IMR-90 (cell line): ENCODE results near the gene TSR3.

Experiments
- BHLHE40 ChIP-seq: fragments of 150-350 bp; IDR thresholded peaks from 2 replicates; pipeline ENCODE4 v1.6.1; 2016; ENCODE audit warnings: mild to moderate bottlenecking, low read depth, low read length
- CEBPB ChIP-seq: IDR thresholded peaks from 2 replicates; pipeline ENCODE4 v1.6.1; 2012; ENCODE audit warnings: low read depth, low read length, improper control_type of control experiment
- MAFK ChIP-seq: IDR thresholded peaks from 2 replicates; pipeline ENCODE4 v1.6.1; 2012; ENCODE audit warnings: low read depth, low read length, improper control_type of control experiment
- MXI1 ChIP-seq: IDR thresholded peaks from 2 replicates; pipeline ENCODE4 v1.6.1; 2012; ENCODE audit warnings: low read depth, mild to moderate bottlenecking, low read length, moderate library complexity, borderline replicate concordance
- POLR2A ChIP-seq: IDR thresholded peaks from 2 replicates; pipeline ENCODE4 v1.6.1; 2012; ENCODE audit warnings: mild to moderate bottlenecking, low read depth, low read length
- RAD21 ChIP-seq: IDR thresholded peaks from 2 replicates; pipeline ENCODE4 v1.6.1; 2012; ENCODE audit warnings: low read length, improper control_type of control experiment
- RCOR1 ChIP-seq: IDR thresholded peaks from 2 replicates; pipeline ENCODE4 v1.6.1; 2012; ENCODE audit warnings: mild to moderate bottlenecking, low read length, improper control_type of control experiment; ENCODE audit not compliant: insufficient replicate concordance
- RFX5 ChIP-seq: IDR thresholded peaks from 2 replicates; pipeline ENCODE4 v1.8.0; 2012; ENCODE audit warnings: low read depth, mild to moderate bottlenecking, low read length, moderate library complexity
- SMC3 ChIP-seq: fragments of 150-350 bp; IDR thresholded peaks from 2 replicates; pipeline ENCODE4 v1.6.1; 2016; ENCODE audit warnings: low read depth, mild to moderate bottlenecking, antibody characterized with exemption, low read length, moderate library complexity
- TF ChIP-seq, protein P1 (sequence below): conservative IDR thresholded peaks from 2 replicates; pipeline ENCODE4 v1.5.1; 2012; ENCODE audit warnings: mild to moderate bottlenecking, low read depth, low read length, improper control_type of control experiment
- TF ChIP-seq, protein P2 (sequence below): fragments of 150-350 bp; IDR thresholded peaks from 2 replicates; pipeline ENCODE4 v1.6.1; 2016; ENCODE audit warnings: low read depth, mild to moderate bottlenecking, low read length, moderate library complexity, borderline replicate concordance

DNA sequence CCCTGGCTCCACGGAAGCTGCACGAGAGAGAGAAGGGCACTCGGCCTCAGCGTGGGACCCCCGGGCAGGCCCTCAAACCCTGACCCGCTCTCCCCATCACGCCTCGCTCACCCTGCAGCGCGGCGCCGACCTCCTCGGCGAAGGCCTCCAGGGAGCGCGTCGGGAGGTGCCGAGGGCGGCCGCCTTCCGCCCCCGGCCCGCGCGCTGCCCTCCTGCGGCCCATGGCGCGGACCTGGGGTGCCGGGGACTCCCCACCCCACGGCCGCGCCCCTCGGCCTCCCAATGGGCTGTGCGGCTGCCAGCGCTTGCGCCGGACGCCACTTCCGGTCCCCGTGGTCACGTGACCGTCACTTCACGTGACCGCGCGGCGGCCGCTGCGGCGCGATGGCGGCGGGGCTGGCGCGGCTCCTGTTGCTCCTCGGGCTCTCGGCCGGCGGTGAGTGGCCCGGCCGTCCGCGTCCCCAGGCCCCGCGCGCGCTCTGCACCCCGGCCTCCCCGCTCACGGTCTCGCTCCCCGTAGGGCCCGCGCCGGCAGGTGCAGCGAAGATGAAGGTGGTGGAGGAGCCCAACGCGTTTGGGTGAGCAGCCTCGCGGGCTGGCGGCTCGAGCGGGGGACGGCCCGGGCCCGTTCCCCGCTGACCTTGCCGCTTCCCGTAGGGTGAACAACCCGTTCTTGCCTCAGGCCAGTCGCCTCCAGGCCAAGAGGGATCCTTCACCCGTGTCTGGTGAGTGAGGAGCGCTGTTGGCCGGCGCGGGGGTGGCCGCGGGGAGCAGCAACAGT is at the start of gene TSR3, which contains the start of gene GNPTG:
- TF ChIP-seq POLR2A, result peak; percentile 48; the same call in 1 of the 2 replicates
- TF ChIP-seq, protein P1, sequence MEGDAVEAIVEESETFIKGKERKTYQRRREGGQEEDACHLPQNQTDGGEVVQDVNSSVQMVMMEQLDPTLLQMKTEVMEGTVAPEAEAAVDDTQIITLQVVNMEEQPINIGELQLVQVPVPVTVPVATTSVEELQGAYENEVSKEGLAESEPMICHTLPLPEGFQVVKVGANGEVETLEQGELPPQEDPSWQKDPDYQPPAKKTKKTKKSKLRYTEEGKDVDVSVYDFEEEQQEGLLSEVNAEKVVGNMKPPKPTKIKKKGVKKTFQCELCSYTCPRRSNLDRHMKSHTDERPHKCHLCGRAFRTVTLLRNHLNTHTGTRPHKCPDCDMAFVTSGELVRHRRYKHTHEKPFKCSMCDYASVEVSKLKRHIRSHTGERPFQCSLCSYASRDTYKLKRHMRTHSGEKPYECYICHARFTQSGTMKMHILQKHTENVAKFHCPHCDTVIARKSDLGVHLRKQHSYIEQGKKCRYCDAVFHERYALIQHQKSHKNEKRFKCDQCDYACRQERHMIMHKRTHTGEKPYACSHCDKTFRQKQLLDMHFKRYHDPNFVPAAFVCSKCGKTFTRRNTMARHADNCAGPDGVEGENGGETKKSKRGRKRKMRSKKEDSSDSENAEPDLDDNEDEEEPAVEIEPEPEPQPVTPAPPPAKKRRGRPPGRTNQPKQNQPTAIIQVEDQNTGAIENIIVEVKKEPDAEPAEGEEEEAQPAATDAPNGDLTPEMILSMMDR, result no peak
- no peak for TF ChIP-seq CEBPB
- no peak for TF ChIP-seq MAFK
- peak; percentile 76 for TF ChIP-seq MXI1
- TF ChIP-seq, protein P2, sequence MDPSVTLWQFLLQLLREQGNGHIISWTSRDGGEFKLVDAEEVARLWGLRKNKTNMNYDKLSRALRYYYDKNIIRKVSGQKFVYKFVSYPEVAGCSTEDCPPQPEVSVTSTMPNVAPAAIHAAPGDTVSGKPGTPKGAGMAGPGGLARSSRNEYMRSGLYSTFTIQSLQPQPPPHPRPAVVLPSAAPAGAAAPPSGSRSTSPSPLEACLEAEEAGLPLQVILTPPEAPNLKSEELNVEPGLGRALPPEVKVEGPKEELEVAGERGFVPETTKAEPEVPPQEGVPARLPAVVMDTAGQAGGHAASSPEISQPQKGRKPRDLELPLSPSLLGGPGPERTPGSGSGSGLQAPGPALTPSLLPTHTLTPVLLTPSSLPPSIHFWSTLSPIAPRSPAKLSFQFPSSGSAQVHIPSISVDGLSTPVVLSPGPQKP, result 0 out of 2 replicates have a peak, but pooled peaks have one; percentile 79
- TF ChIP-seq SMC3, result no peak
- no peak for TF ChIP-seq RCOR1
- TF ChIP-seq RAD21, result no peak
- peak; percentile 90 for TF ChIP-seq BHLHE40
- TF ChIP-seq RFX5, result no peak
